ENCODE data around the gene FIP1L1. TPM values are rescaled to one million over a fixed set of nuclear protein-coding genes. Genes with fewer than 3 reads are reported as not detected.

FIP1L1 gene
- total and polyA plus RNA-seq, 9 of the 15 experiments (the other 6 are each of a cell fraction or from before 2014, with no cell fraction given), result 34.6 to 137 (median 72.0) TPM

DNA sequence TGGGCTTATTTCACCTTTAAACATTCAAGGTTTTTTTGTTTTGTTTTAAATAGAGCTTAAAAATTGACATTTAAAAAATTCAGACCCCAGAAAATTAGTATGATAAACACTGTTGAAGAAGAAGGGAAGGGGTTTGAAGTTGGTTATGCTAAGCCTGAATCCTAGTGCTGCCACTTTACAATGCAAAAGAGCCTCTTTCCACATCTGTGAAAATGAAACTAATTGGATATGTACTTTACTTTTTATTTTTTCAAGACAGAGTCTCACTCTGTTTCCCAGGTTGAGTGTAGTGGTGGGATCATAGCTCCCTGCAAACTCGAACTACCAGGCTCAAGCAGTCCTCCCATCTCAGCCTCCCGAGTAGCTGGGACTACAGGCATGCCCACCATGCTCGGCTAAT is 41.8 kb downstream of the FIP1L1 start:
- intact Hi-C loops (cut with micrococcal nuclease), result loop anchor here (10.0 kb wide), 1 partner anchor 176 kb away; the partner anchor contains the start of gene LNX1
- WGBS (ENCODE audit: insufficient coverage, low coverage, missing lambda C conversion rate), result 100% methylated on average over 3 of the region's 3 CpGs
- DNase-seq (ENCODE audit: extremely low read depth in 1 of 4, low spot score in 3 of 4) (no peak), FAIRE-seq (no peak), ATAC-seq (no peak)
- POLR2A ChIA-PET, result no interaction called here
- no peak overlapping the region for H3K9ac ChIP-seq (ENCODE audit: insufficient read depth in 1 of 2, low read depth in 2 of 2, low read length in 2 of 2)
- no peaks in the 10 kb centered on the region for H3K9me1 ChIP-seq (ENCODE audit: control insufficient read depth, insufficient read depth, low read length)
- CTCF ChIA-PET (ENCODE audit: low intra/inter-chr PET ratio), result interaction anchor here (0.6 kb wide), 1 partner anchor 34 kb away, joined by 3 read pairs; no protein-coding TSS in a partner anchor
- H2AFZ ChIP-seq (ENCODE audit: low read depth, low read length), result no peak overlapping the region
- no peaks in the 10 kb centered on the region for H4K20me1 ChIP-seq (replicated peaks; ENCODE audit: control insufficient read depth, insufficient read depth, low read length)
- H3K27me3 ChIP-seq (ENCODE audit: control insufficient read depth in 2 of 2, insufficient read depth in 2 of 2, low read length in 2 of 2), result no peaks in the 10 kb centered on the region
- H3K4me3 ChIP-seq, result no peak overlapping the region
- BruUV-seq (replicated peaks), result no TSS peak
- in situ Hi-C loops (cut with MboI), result no loop called here
- H3K36me3 ChIP-seq (ENCODE audit: control insufficient read depth, insufficient read depth, low read length), result peaks cover 38% of the 10 kb centered on the region; the same call in 2 of the 3 replicates
- H3K27ac ChIP-seq (ENCODE audit: extremely low read depth, low read depth, low read length), result no peak overlapping the region
- H3K79me2 ChIP-seq (ENCODE audit: control insufficient read depth, insufficient read depth, low read length), result peaks cover 2% of the 10 kb centered on the region; the same call in 1 of the 3 replicates
- no peak overlapping the region for H3K4me2 ChIP-seq (ENCODE audit: insufficient read depth, low read length)
- H3K4me1 ChIP-seq (replicated peaks in 1 of 2; ENCODE audit: control insufficient read depth in 2 of 2, insufficient read depth in 2 of 2, low read length in 2 of 2), result no peaks in the 10 kb centered on the region
- TF ChIP-seq ZNF431 (CRISPR knock-in tag; IDR thresholded peaks at IDR 0.05) (no peak), U2AF1 (optimal IDR thresholded peaks at IDR 0.05; ENCODE audit: low read depth, low read length) (no peak), SMARCB1 (IDR thresholded peaks at IDR 0.05; ENCODE audit: insufficient read length, low read depth) (no peak), BRD4 (IDR thresholded peaks at IDR 0.05) (no peak), ZNF354B (CRISPR knock-in tag; IDR thresholded peaks at IDR 0.05) (no peak), ZNF699 (CRISPR knock-in tag; IDR thresholded peaks at IDR 0.05; ENCODE audit: insufficient replicate concordance) (no peak), ZNF695 (CRISPR knock-in tag; IDR thresholded peaks at IDR 0.05) (no peak), ZNF740 (CRISPR knock-in tag; IDR thresholded peaks at IDR 0.05) (no peak), ZNF740 (tag; IDR thresholded peaks at IDR 0.05) (no peak), ZNF197 (CRISPR knock-in tag; IDR thresholded peaks at IDR 0.05; ENCODE audit: low read depth) (no peak), XRCC4 (IDR thresholded peaks at IDR 0.05; ENCODE audit: extremely low read depth, insufficient read depth, insufficient read length) (no peak)
- TF ChIP-seq, protein P1, sequence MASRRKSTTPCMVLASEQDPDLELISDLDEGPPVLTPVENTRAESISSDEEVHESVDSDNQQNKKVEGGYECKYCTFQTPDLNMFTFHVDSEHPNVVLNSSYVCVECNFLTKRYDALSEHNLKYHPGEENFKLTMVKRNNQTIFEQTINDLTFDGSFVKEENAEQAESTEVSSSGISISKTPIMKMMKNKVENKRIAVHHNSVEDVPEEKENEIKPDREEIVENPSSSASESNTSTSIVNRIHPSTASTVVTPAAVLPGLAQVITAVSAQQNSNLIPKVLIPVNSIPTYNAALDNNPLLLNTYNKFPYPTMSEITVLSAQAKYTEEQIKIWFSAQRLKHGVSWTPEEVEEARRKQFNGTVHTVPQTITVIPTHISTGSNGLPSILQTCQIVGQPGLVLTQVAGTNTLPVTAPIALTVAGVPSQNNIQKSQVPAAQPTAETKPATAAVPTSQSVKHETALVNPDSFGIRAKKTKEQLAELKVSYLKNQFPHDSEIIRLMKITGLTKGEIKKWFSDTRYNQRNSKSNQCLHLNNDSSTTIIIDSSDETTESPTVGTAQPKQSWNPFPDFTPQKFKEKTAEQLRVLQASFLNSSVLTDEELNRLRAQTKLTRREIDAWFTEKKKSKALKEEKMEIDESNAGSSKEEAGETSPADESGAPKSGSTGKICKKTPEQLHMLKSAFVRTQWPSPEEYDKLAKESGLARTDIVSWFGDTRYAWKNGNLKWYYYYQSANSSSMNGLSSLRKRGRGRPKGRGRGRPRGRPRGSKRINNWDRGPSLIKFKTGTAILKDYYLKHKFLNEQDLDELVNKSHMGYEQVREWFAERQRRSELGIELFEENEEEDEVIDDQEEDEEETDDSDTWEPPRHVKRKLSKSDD (conservative IDR thresholded peaks at IDR 0.05; ENCODE audit: low read length), result no peak
- H3K9me3 ChIP-seq (replicated peaks; ENCODE audit: control insufficient read depth, insufficient read depth, low read depth, low read length), result no peaks in the 10 kb centered on the region

Data from K562 (cell line).